Measurements from ENCODE around the gene TPCN1.

DNA sequence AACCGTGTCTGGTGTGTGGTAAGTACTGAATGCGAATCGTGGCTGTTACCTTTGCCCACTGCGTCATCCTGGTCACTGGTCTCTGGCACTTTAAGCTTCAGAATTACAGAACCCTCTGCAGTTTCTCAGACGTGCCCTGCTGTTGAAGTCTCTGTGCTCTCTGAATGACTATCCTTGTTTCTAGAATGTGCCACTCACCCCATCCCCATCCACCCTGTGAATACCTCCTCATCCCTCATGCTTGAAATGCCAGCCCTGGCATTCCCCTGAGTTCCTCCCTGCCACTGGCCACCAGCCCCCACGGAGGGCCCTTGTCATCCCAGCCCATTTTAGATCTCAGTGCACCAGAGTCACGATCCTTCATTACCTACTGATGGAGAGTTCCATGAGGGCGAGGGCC is 21.3 kb downstream of the TPCN1 start:
- TF ChIP-seq, protein P1, sequence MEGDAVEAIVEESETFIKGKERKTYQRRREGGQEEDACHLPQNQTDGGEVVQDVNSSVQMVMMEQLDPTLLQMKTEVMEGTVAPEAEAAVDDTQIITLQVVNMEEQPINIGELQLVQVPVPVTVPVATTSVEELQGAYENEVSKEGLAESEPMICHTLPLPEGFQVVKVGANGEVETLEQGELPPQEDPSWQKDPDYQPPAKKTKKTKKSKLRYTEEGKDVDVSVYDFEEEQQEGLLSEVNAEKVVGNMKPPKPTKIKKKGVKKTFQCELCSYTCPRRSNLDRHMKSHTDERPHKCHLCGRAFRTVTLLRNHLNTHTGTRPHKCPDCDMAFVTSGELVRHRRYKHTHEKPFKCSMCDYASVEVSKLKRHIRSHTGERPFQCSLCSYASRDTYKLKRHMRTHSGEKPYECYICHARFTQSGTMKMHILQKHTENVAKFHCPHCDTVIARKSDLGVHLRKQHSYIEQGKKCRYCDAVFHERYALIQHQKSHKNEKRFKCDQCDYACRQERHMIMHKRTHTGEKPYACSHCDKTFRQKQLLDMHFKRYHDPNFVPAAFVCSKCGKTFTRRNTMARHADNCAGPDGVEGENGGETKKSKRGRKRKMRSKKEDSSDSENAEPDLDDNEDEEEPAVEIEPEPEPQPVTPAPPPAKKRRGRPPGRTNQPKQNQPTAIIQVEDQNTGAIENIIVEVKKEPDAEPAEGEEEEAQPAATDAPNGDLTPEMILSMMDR (conservative IDR thresholded peaks at IDR 0.05) = no peak
- TF ChIP-seq EZH2 (IDR thresholded peaks at IDR 0.05; ENCODE audit: low read depth) = no peak

Data from PC-9 (cell line).